NCI-H187 (cell line): ENCODE measurements around the gene MTMR10.

Experiments
- DNase-seq, 2 experiments: peaks; one replicate each; lab custom pipeline; 2025; lab: John Stamatoyannopoulos, UW

Gene MTMR10

DNA sequence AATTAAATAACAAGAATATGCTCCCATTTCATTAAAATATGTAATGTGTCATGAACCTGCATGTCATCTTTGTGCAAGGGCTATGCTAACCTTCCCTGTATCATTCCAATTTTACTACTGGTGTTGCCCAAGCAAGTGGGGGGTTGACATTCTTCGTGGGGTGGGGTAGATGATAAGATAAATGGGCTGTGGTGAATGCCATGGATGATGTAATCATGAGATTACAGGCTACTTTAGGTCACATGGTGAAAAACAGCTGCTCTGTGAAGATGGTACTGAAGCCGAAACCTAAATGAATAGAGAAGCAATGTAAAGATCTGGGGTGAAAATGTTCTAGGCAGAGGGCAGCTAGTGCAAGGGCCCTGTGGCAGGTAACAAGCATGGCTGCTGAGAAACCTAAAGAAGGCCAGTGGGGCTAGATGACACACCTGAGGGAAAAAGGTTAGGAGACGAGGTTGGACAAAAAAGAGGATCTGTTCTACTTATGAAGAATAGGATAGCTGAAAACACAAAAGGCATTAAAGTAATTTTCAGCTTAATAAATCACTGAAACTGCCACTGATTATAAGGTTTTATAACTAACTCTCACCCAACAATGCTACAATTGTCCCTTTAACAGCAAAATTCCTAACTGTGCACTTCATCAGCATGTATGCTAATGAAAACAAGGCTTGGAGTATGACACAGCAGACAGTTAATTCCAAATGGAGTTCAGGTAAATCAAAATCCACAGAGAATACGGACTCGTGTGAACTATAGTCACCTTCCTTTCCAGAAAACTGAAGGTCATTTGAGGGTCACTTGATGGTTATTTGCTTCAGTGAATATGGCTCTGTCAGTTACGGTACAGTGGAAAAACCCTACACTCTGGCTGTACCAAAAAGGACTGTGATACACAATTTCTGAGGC lies 35.0 kb downstream of the MTMR10 start:
- no peak for DNase-seq

DNA sequence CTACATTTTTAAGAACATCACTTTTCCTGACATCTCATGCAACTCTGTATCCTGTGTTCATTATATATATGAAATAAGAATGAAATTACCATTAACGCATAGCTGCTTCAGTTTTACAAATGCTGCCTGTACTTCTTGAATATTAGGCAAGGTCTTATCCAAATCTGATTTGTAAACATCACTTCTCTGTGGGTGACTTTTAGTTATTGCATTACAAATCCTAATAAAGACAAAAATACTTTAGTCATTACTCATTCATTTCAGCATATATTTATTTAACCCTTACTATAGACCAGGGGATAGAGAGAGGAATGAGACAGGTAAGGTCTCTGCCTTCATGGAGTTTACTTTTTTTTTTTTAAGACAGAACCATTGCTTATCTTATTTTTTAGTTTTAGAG lies 36.8 kb downstream of the MTMR10 start:
- no peak for DNase-seq

DNA sequence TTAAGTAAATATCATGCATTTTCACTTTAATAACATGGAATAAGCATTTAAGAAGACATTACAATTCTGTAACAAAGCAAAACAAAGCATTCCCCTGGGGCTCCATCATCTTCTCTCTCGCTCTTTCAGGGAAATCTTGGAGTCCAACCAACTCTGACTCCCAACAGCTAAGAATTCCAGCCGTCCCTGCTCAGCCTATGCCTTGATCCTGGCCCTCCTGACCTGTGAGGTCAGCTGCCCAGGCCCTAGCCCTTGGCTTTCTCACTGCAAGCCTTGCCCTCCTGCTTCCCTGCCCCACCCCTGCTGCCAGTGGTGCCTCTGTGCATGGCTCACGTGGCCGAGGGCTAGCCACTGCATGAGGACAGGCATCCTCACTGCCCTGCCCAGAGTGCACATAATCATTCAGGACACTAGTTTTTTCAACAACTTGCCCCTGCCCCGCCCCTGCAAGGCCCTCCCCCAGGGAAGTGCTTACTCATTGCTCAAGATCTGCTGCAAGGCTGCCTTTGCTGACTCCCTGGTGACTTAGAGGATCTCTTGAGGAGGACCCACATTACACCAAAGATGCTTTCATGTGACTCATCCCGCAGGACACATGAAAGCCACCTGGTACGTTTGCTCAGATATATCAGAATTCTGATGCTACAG lies 37.6 kb downstream of the MTMR10 start:
- DNase-seq, result no peak

DNA sequence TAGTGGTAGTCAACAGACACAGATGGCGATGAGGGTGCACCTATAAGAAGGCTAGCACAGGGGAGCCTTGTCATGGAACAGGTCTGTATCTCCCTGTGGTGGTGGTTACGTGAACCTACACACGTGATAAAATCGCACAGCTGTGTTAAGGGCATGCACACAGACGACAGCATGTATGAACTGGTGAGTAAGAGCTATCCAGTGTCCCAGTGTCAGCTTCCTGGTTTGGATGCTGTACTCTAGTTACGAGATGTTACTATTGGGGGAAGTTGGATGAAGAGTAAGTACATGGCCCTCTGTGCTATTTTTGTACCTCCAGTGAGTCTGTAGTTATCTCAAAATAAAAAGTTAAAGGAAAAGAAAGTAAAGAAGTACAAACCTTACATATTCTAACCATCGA lies 38.2 kb downstream of the MTMR10 start:
- DNase-seq, result no peak

DNA sequence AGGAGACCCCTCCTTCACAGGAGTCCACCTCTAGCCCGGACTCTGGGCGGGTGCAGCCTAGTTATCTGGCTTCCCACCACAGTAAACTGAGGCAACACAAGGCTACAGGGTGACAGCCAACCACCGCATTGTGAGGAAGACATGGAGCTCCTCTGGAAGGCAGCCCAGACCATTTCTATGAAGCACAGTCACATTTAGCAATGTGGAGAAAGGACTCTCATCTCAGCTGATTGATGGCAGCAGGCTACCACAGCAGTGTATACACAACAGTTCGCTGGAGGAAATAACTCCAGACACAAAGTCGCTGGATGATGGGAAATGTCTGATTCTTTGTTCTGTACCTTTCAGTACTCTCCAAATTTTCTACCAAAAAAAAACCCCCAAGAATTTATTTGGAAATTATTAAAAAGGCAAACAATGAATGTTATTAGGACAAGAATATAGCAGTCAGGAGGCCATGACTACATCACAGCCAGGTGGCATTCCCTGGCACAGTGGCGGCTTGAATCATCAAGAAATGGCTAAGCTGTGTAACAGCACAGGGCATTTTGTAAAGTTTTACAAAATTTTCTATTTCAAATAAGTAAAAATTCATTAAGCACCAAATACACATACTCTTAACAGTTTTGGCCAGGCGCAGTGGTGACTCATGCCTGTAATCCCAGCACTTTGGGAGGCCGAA lies 47.6 kb downstream of the MTMR10 start:
- DNase-seq, result no peak

DNA sequence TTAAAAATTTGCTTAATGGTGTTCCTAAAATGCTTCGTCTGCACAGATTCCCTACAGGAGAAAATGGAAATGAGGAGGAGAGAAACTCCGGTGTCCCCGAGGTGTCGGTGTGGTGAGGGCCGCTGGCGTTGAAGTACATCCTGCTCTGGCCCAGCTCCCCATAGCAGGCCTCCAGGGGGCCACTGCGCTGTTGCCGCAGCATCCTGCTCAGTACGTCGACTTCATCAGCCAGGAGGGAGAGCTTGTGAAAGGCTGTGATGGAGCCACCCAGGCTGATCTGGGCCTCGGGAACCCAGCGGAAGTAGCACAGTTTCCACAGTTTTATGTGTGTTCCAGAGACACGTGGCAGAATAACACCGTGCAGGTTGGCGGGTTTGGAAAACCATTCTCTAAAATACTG lies 49.9 kb downstream of the MTMR10 start:
- DNase-seq, result no peak

DNA sequence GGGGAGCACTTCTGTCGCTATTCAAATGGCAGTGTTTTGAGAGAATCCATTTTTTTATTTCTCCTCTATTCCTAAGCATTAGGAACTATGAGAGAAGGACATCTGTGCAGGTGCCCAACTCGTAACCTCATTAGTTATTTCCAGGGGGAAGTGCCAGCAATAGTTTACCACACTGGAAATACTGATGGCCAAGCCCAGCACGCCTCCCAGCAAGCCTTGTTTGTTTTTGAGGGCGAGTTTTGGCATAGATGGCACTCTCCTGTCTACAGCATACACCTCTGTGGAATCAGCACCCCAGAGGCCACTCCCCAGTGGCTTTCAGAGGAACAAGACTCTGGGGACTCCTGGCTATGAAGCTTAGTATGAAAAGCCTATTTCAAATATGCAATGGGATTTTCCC lies 51.1 kb downstream of the MTMR10 start:
- DNase-seq, result no peak

DNA sequence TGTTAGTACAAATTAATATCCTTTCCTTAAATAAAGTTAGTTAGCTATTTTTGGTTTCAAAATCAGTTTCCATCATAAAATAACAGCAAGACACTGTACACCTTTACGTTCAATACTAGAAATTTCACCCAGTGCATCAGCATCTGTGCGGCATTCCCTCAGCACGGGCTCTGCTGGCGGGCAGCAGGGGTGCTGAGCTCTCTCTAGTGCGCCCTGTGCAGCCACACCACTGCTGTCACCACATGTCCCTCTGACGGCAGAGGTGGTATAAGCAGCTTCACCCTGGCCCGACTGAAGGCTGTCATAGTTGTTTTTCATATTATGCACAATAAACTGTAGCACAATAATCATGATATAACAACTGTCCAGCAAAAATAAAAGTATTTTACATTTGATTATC lies 52.3 kb downstream of the MTMR10 start:
- DNase-seq, result no peak

DNA sequence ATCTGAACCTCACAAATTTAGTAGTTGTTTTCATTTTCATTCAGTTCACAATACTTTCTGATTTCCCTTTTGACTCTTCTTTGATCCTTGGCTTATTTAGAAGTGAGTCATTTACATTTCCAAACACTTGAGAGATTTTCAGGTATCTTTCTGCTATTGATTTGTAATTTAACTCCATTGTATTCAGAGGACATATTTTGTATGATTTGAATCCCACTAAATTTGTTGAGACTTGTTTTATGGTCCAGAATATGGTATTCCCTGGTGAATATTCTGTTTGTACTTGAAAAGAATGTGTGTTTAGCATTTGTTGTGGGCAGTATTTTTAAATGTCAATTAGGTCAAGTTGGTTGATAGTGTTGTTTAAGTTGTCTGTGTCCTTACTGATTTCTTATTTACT lies 58.1 kb downstream of the MTMR10 start:
- no peak for DNase-seq

DNA sequence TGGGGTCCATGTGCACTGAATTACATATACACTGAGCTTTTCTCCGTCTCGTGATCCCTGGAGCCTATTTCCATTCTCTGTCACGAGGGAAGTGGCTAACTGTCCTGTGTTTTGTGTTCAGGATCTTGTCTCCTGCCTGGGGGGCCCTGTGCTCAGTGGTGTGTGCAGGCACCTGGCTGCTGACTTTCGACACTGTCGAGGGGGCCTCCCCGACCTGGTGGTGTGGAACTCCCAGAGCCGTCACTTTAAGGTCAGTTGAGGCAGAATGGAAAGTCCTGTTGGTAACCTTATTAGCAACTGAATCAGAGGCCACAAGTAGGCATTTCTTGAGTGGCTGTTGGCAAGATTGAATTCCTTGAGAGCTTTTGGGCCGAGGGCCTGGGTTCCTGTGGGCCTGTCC lies 61.0 kb downstream of the MTMR10 start:
- no peak for DNase-seq

DNA sequence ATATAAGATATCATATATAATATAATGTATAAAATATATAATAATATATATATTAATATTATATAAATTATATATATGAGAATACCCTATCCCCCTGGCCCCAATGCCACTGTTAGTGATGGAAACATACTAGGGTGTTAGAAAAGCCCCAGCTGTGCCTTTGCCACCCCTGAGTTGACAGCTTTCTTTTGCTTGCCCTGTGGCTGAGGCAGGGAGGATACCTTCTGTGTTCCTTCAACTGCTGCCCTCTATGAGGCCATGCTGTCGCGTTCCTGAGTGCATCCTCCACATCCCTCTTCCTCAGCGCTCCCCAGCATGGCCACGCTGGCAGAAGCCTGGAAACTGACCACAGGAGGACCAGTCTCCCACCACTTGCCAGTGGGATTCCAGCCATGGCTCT lies 61.4 kb downstream of the MTMR10 start:
- DNase-seq, result no peak

DNA sequence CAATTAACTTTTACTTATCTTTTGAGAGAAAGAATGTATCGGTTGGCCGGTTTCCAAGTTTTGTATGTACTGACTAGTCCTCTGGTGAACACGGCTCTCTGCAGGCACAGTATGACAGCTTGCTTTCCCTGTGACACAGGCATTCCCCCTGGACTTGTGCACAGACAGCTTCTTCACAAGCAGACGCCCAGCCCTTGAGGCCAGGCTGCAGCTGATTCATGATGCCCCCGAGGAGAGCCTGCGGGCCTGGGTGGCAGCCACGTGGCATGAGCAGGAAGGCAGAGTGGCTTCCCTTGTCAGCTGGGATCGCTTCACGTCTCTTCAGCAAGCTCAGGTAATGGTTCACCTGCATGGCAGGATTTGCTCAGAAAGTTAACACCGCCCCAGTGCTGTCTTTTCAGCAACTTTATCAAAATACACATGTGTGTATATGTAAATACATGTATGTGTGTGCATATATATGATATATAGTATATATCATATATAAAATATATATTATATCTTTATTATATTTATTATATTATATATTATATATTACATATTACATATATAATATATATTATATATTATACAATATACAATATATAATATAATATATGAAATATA lies 62.3 kb downstream of the MTMR10 start:
- peak in 1 of 2 experiments; percentile 12 for DNase-seq

DNA sequence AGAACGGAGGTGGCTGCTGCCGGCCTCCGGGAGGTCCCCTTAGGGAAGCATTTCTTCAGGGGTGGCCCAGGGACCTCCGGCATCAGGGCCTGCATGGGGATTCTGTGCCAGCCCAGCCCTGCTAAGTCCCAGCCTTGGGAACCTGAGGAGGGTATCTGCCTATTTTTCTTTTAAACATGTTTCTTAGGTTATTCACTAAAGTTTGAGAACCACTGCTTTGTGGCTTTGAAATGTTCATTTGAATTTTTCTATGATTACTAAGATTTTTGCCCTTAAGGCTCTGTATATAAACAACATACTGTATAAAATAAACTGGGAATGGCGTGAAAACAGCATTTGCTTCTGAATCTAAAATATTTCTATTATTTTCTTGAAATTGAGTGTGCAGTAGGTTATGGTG lies 63.4 kb downstream of the MTMR10 start:
- DNase-seq, result no peak

DNA sequence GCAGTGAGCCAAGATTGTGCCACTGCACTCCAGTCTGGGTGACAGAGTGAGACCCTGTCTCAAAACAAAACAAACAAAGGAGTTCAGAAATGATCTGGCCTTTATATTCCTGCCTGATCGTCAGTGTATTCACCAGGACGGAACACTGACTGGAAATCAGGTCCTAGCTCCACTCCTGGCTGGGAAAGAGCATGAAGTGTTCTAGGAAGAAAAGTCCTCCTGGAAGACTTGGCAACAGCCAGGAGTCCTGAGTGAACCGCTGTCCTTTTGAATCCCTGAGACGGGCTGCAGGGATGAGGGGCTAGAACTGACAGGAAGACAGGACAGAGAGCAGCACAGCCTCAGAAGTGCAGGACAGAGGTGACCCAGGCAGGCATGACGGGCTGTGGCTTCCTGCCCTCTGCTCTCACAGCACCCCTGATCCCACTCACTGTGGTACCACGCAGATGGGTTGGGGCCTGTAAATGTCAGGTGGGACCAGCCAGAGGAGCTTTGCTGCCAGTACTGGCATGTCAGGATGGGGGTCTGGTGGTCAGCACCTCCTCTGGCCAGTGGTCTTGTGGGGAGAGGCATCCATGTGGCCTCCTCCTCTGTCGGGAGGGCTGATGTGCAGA lies 64.2 kb downstream of the MTMR10 start:
- no peak for DNase-seq

DNA sequence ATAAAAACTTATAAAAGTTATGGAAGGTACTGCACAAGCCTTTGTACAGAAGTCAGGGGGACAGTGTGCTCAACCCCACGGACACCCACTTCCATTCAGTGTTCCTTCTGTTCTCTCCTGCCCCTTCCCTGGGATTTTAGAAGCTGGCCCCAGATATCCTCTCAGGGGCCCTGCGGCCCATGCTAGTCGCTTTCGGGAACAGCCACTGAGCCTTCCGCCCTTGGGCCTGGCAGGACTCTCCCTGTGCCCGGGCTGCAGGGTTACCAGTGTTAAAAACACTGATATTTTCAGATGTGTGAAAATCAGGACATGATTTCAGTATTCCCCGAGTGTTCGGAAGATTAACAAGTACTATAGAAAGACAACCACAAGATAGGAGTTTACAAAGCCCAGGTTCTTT lies 65.3 kb downstream of the MTMR10 start:
- no peak for DNase-seq

DNA sequence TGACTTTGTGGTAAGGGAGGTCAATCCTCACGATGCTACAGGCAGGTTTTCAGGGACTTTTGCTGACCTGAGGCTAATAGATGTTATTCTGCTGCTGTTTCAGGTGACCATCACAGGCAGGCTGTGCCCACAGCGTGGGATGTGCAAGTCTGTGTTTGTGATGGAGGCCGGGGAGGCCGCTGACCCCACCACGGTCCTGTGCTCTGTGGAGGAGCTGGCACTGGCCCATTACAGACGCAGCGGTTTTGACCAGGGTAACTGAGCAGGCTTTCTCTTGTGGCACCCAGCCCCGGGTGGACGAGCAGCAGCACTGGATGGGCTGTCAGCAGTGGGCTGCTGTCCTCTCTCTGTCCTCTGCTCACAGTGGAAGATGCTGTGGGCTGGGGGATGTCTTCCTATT lies 65.7 kb downstream of the MTMR10 start:
- no peak for DNase-seq

DNA sequence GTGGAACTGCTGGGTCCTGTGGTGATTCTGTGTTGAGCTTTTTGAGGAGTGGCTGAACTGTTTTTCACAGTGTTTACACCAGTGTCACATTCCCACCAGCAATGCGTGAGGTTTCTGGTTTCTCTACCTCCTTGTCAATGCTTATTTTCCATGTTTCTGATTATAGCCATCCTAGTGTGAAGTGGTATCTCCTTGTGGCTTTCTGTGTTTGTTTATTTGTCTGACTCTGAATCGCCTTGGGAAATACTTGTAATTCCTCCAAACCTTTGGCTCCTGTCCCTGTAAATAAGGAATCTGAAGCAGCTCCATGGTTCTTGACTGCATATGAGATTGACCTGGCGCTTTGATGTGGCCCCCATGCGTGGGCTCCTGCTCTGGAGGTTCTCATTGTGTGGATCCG lies 67.1 kb downstream of the MTMR10 start:
- DNase-seq, result no peak

DNA sequence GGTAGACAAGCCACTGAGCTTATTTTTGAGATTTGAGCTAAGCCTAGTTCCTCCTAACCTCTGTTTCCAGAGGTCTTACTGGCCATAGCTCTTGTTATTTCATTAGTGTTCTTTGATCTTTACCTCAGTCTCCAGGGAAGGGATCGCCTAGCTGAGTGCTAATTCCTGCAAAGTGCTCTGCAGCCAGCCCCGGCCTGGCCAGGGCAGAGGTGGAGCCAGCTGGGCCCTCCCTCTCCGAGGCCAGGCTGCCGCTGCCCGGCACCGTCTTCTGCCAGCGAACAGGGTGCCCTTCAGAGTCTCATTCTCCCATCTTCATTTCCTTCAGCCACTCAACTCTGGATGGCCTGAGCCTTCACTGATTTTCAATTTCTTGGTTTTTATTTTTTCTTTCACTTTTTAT lies 68.0 kb downstream of the MTMR10 start:
- DNase-seq, result no peak

DNA sequence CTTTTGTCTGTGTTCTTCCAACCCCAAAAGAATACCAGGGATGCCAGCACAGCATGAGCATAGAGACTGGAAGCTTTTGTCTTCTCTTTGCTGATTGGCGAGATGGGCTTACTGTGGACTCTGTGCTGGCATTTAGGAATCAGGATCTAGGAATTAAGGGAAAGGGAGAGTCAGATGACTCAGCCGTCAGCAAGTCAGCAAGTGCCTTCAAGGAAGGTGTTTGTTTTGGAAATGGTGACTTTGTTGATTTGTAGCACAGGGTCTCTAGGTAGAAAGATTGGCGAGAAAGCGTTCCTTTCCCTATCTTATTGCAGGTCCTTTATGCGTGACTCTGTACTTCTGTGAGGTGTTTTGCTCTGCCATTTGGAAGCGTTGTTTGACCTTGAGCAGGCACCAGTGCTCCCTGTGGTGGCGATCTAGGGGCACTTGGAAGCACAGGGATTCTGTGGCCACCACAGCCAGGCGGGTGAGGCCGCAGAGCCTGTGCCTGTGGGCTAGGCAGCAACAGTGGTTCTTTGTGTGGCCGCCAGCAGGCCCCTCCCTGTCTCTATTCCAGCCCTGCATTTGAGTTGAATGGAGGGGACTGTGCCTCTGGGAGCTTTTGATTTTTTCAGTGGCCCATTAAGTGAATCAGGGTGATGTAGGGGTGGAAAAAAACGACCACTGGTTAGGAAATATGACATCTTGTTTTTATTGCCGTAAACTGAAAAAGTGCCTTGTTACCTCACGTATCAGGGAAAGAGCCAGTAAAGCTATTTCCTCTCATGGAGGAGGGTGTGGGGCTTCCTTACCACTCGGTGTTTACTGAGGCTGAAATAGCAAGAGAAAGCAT lies 68.7 kb downstream of the MTMR10 start:
- no peak for DNase-seq

DNA sequence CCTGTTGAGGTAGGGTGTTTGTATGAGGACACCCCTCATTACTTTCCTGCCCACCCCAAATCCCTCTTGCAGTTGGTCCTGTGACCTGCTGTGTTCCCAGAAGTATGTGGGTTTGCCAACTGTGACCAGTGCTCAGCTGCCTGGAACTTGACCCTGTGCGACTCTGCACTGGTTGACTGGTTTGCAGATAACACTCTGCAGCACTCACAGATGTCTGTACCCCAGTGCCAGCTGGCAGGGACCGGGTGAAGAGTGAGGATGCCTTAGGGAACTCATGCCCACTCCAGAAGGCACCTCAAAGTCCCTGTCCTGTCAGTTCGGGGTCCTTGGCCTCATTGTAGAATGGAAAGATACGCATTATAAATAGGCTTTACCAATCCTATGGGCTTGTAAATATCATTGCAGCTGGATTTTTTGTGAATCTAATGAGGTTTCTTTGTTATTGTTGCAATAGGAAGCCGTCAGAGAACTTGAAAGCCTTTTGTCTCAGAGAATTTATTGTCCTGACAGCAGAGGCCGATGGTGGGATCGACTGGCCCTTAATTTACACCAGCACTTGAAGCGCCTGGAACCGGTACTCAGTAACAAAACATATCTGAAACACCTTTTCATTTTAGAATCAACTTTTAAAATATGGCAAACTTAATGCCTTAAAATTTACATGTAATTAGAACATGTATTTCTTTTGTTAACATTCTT lies 69.5 kb downstream of the MTMR10 start:
- DNase-seq, result no peak

DNA sequence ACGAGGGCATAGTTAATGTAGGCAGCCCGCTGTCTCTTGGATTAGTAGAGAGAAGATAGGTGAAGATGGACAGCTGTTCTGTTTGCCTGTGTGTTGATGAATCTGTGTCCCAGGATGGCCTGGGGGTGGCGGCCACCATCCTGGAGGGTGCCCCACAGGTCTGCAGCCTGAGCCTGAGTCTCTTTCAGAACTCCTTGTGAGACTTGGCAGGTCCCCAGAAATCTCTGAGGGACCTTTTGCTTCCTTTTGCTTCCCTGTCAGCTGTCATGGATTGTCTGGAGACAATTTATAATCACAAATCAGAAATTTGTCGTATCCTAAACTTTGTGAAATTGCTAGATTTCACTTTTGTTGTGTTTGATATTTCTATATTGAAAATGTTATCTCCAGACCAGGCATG lies 70.3 kb downstream of the MTMR10 start:
- no peak for DNase-seq
